Epithelial cell of proximal tubule (primary cell): ENCODE results near the gene TDRKH. TPM values are rescaled to one million over a fixed set of nuclear protein-coding genes. Genes with fewer than 3 reads are reported as not detected.

Experiments
- DNase-seq: peaks from one replicate; pipeline ENCODE4 v3.0.0-alpha.2; 2011; ENCODE audit warnings: low read depth
- H3K4me3 ChIP-seq: 2 replicates; pipeline ENCODE4 v1.5.1; 2011; ENCODE audit warnings: low read depth, mild to moderate bottlenecking, low read length
- CTCF ChIP-seq: conservative IDR thresholded peaks from 2 replicates; pipeline ENCODE4 v1.5.1; 2012; ENCODE audit warnings: low read depth, mild to moderate bottlenecking, low read length
- total RNA-seq: library from RNA; depleted of rRNA; stranded (reverse); fragments of >200 nt; gene quantifications from 2 replicates; pipeline ENCODE4 v1.2.3, GENCODE V29; 2015

Gene TDRKH
- total RNA-seq, 1 donor from 2014 or later = 7.4 TPM

- H3K4me3 ChIP-seq = no peak overlapping the region
- TF ChIP-seq CTCF = no peak
- no peak for DNase-seq
Observed at GRCh38 chr1:151815716-151816327, 25.5 kb upstream of the TDRKH start.

- TF ChIP-seq CTCF = no peak
- DNase-seq = no peak
Observed at GRCh38 chr1:151814971-151815545, 24.8 kb upstream of the TDRKH start.

GRCh38 chr1:151814426-151814825 is 24.1 kb upstream of the TDRKH start:
- DNase-seq = no peak
- H3K4me3 ChIP-seq = no peak overlapping the region
- TF ChIP-seq CTCF = no peak

More at GRCh38 chr1:151814971-151815545, 24.8 kb upstream of the TDRKH start:
- no peak overlapping the region for H3K4me3 ChIP-seq

DNA sequence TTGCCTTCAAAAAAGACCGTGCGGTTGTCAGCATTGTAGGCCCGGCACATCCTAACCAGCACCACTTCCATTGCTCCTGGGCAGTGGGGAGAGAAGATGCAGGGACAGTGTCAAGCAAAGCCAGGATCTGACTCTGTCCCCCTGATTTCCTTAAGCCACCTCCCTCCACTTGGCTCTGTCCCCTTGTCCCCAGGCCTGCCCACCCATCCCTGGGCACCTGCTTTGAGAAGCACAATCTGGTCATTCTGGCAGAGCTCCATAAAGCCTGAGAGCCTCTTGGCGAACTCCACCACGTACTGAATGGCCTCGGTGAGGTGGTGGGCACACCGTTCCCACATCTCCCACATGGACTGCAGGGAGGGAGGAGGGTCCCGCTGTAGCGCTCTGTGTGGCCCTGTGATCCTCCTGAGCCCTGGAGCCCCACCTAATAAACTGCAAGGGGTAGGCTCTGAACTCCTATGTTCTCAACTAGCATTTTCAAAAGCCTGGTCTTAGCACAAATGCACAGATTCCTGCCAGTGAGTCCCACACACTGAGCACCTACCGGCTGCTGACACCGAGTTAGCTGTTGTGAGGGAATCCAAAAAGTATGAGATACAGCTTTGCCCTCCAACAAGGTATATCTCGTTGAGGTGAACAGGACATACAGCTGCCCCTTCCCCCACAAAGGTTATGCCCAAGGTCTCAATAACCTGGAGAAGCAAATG is 23.1 kb upstream of the TDRKH start:
- TF ChIP-seq CTCF = no peak
- DNase-seq = no peak
- H3K4me3 ChIP-seq = no peak overlapping the region

DNA sequence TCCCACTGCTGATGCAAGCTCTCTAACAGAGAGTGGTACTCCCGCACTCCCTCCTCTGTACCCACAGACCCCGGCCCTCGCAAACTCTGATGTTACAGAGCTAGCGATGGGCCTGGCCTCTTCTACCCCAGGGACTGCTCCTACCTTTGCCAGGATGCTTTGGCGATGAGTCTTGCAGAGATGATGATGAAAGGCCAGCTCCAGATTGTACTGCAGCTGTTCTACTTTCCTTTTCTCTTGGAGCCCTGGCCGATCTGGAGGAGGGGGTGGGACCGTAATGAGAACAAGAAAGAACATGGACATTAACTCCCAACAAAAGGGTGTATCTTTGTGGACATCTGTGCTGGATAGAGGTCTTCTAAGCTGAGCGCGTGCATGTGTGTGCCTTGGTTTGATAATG is 20.9 kb upstream of the TDRKH start:
- TF ChIP-seq CTCF = no peak

GRCh38 chr1:151809985-151810556 is 19.8 kb upstream of the TDRKH start:
- DNase-seq = no peak
- TF ChIP-seq CTCF = no peak
- no peak overlapping the region for H3K4me3 ChIP-seq

More for the DNA sequence above, 20.9 kb upstream of the TDRKH start:
- DNase-seq = no peak
- no peak overlapping the region for H3K4me3 ChIP-seq
